Measurements from ENCODE around the gene SYNDIG1. TPM values are rescaled to one million over a fixed set of nuclear protein-coding genes. Genes with fewer than 3 reads are reported as not detected.

The SYNDIG1 gene
- total and polyA plus RNA-seq, 2 donors (not counting 1 experiment from before 2014, with no cell fraction given) = not detected

- Mint-ChIP-seq H3K4me3 (no peak overlapping the region), H3K4me1 (no peaks in the 10 kb centered on the region), H3K27ac (no peak overlapping the region), H3K9me3 (ENCODE audit: insufficient read depth) (no peaks in the 10 kb centered on the region), H3K27me3 (peaks cover 6% of the 10 kb centered on the region)
- H3K36me3 ChIP-seq (replicated peaks in 1 of 2; ENCODE audit: control extremely low read depth in 1 of 2, control insufficient read depth in 1 of 2, extremely low read depth in 1 of 2, insufficient read depth in 2 of 2, low read length in 1 of 2) = no peaks in the 10 kb centered on the region
- no peak for TF ChIP-seq CTCF (IDR thresholded peaks at IDR 0.05)
- no peak for TF ChIP-seq EZH2 (IDR thresholded peaks at IDR 0.05; ENCODE audit: borderline replicate concordance, insufficient read depth, low read depth, low read length, poor library complexity, severe bottlenecking)
- CTCF ChIA-PET = no interaction called here
- H3K4me2 ChIP-seq (replicated peaks; ENCODE audit: low read depth, low read length, poor library complexity, severe bottlenecking) = no peak overlapping the region
- POLR2A ChIA-PET = no interaction called here
- H4K20me1 ChIP-seq (ENCODE audit: control insufficient read depth, insufficient read depth, low read length, poor library complexity, severe bottlenecking) = no peaks in the 10 kb centered on the region
- no peaks in the 10 kb centered on the region for H3K27me3 ChIP-seq (replicated peaks in 1 of 4; ENCODE audit: control extremely low read depth in 1 of 4, control insufficient read depth in 3 of 4, insufficient read depth in 4 of 4, low read length in 3 of 4)
- whole genome bisulfite sequencing (ENCODE audit: insufficient coverage) = 92% methylated on average over 8 of the region's 9 CpGs
- H3K4me1 ChIP-seq (ENCODE audit: control insufficient read depth in 2 of 2, insufficient read depth in 2 of 2, low read length in 2 of 2) = no peaks in the 10 kb centered on the region
- no peaks in the 10 kb centered on the region for H3K79me2 ChIP-seq (ENCODE audit: control insufficient read depth, insufficient read depth, low read length)
- ATAC-seq (ENCODE audit: low read depth) (no peak), DNase-seq (no peak)
- H3K9ac ChIP-seq (ENCODE audit: low read length) = no peak overlapping the region
- no peak overlapping the region for H3K27ac ChIP-seq (ENCODE audit: low read length in 2 of 2)
- no peak overlapping the region for H2AFZ ChIP-seq (ENCODE audit: insufficient read depth, low read depth, low read length, poor library complexity, severe bottlenecking)
- intact Hi-C loops (cut with micrococcal nuclease) = no loop called here
- no peak overlapping the region for H3K4me3 ChIP-seq (ENCODE audit: control extremely low read depth in 1 of 5, extremely low read depth in 1 of 5, insufficient read depth in 1 of 5, low read depth in 2 of 5, low read length in 4 of 5)
- H3K9me3 ChIP-seq (ENCODE audit: control extremely low read depth in 1 of 3, control insufficient read depth in 2 of 3, insufficient read depth in 1 of 3, low read length in 2 of 3) = no peaks in the 10 kb centered on the region
Measured at GRCh38 chr20:24452498-24453127, 16.8 kb upstream of the SYNDIG1 start.

GRCh38 chr20:24453869-24454268, 15.6 kb upstream of the SYNDIG1 start:
- DNase-seq (no peak), ATAC-seq (ENCODE audit: low read depth) (no peak)
- no peaks in the 10 kb centered on the region for H3K9me3 ChIP-seq (ENCODE audit: control extremely low read depth in 1 of 3, control insufficient read depth in 2 of 3, insufficient read depth in 1 of 3, low read length in 2 of 3)
- H3K4me1 Mint-ChIP-seq = no peaks in the 10 kb centered on the region
- no peaks in the 10 kb centered on the region for H3K9me3 Mint-ChIP-seq (ENCODE audit: insufficient read depth)
- no peaks in the 10 kb centered on the region for H3K79me2 ChIP-seq (ENCODE audit: control insufficient read depth, insufficient read depth, low read length)
- TF ChIP-seq EZH2 (IDR thresholded peaks at IDR 0.05; ENCODE audit: borderline replicate concordance, insufficient read depth, low read depth, low read length, poor library complexity, severe bottlenecking) = no peak
- no peak for TF ChIP-seq CTCF (IDR thresholded peaks at IDR 0.05)
- peaks cover 6% of the 10 kb centered on the region for H3K27me3 Mint-ChIP-seq
- H3K4me1 ChIP-seq (ENCODE audit: control insufficient read depth in 2 of 2, insufficient read depth in 2 of 2, low read length in 2 of 2) = no peaks in the 10 kb centered on the region
- no peak overlapping the region for H3K4me3 ChIP-seq (ENCODE audit: control extremely low read depth in 1 of 5, extremely low read depth in 1 of 5, insufficient read depth in 1 of 5, low read depth in 2 of 5, low read length in 4 of 5)
- no peaks in the 10 kb centered on the region for H3K27me3 ChIP-seq (replicated peaks in 1 of 4; ENCODE audit: control extremely low read depth in 1 of 4, control insufficient read depth in 3 of 4, insufficient read depth in 4 of 4, low read length in 3 of 4)
- ChIA-PET POLR2A (no interaction called here), CTCF (no interaction called here)
- no peak overlapping the region for H3K9ac ChIP-seq (ENCODE audit: low read length)
- no peak overlapping the region for H2AFZ ChIP-seq (ENCODE audit: insufficient read depth, low read depth, low read length, poor library complexity, severe bottlenecking)
- H3K27ac ChIP-seq (ENCODE audit: low read length in 2 of 2) = no peak overlapping the region
- H4K20me1 ChIP-seq (ENCODE audit: control insufficient read depth, insufficient read depth, low read length, poor library complexity, severe bottlenecking) = no peaks in the 10 kb centered on the region
- no peak overlapping the region for H3K27ac Mint-ChIP-seq
- 25% methylated on average over 2 of the region's 2 CpGs for WGBS (ENCODE audit: insufficient coverage)
- no peak overlapping the region for H3K4me3 Mint-ChIP-seq
- intact Hi-C loops (cut with micrococcal nuclease) = no loop called here
- no peak overlapping the region for H3K4me2 ChIP-seq (replicated peaks; ENCODE audit: low read depth, low read length, poor library complexity, severe bottlenecking)
- H3K36me3 ChIP-seq (replicated peaks in 1 of 2; ENCODE audit: control extremely low read depth in 1 of 2, control insufficient read depth in 1 of 2, extremely low read depth in 1 of 2, insufficient read depth in 2 of 2, low read length in 1 of 2) = no peaks in the 10 kb centered on the region
